GM19467 (cell line): ENCODE measurements around the gene FAIM2.
"Not testable (repeated sequence)": the region's sequence is repeated elsewhere in the genome, so short reads cannot be mapped to it uniquely, and the experiment has no call there.

Experiments used
- ATAC-seq: cut with Tn5 transposase; IDR thresholded peaks from one replicate; pipeline ENCODE4 v1.9.1; 2021; ENCODE audit warnings: mild to moderate bottlenecking, moderate library complexity; ENCODE audit not compliant: unreplicated experiment

Gene FAIM2

DNA sequence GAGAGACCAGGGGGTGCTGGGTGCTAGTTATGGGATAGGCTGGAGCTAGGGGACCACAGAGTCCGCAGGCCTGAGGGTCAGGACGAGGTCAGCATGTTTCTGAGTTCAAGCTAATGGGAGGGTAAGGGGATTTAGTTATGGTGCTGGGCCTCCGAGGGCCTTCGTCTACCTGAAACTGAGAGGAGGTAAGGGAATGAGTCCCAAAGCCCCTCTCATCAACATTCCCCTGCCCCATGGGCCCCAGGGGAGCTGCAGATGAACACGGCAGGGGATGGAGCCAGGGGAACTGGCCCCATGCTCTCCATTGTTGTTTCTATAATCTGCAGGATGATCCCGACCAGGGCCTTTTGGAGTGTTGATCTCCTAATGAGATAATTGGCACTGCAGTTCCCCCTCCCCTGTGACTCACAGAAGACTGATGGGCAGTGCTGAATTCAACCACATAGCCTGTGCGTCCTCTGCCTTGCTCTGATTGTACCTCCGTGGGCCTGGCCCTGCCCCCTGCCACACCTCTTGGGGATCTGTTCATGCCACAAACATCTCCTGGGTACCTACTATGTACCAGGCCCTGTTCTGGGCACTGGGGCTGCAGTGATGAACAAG is 21.4 kb downstream of the FAIM2 start:
- ATAC-seq: no peak

- ATAC-seq: no peak
Observed at GRCh38 chr12:49881415-49882247, 22.1 kb downstream of the FAIM2 start.

GRCh38 chr12:49880756-49881414 is 22.8 kb downstream of the FAIM2 start:
- ATAC-seq: no peak

- not testable (repeated sequence) for ATAC-seq
Observed at GRCh38 chr12:49879065-49879464, 24.6 kb downstream of the FAIM2 start.

GRCh38 chr12:49878021-49878420 is 25.7 kb downstream of the FAIM2 start:
- ATAC-seq: no peak

DNA sequence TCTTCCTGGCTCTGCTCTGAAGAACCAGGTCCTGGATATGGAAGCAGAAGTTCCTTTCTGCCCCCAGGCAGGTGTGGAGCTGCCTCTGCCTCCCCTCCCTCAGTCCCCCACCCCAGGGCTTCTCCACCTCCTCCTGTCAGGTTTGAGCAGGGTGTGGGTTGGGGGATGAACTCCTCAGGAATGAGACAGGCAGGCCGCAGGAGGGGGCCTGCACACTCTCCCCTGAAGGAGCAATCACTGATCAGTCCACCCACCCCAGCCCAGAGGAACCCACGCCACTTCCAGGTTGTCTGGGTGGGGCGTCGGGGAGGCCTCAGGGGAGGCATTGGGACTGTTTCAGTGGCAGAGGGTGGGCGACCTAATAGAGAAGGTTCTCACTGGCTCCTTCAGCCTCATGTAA is 26.6 kb downstream of the FAIM2 start:
- ATAC-seq: no peak

DNA sequence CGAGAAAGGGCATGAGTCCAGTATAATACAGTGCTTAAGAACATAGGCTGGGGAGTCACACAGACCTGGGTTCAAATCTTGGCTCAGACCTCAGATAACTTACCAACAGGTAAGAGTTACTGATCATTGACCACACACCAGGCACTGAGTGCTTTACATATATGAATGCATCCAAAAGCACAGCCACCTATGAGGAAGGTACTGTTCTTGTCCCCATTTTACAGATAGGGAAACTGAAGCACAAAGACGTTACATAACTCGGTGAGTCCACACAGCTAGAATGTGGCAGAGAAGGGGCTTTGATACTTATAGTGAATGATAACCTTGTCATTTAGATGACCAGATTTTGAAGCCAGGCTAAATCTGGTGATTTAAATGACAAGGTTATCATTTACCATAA is 27.6 kb downstream of the FAIM2 start:
- ATAC-seq: no peak

- no peak for ATAC-seq
Observed at GRCh38 chr12:49875115-49875720, 28.5 kb downstream of the FAIM2 start.

- ATAC-seq: no peak
Observed at GRCh38 chr12:49874142-49874897, 29.4 kb downstream of the FAIM2 start.

- no peak for ATAC-seq
Observed at GRCh38 chr12:49873361-49873934, 30.3 kb downstream of the FAIM2 start.

- no peak for ATAC-seq
Observed at GRCh38 chr12:49872781-49873181, 30.9 kb downstream of the FAIM2 start.

GRCh38 chr12:49872381-49872780 is 31.3 kb downstream of the FAIM2 start:
- ATAC-seq: no peak

DNA sequence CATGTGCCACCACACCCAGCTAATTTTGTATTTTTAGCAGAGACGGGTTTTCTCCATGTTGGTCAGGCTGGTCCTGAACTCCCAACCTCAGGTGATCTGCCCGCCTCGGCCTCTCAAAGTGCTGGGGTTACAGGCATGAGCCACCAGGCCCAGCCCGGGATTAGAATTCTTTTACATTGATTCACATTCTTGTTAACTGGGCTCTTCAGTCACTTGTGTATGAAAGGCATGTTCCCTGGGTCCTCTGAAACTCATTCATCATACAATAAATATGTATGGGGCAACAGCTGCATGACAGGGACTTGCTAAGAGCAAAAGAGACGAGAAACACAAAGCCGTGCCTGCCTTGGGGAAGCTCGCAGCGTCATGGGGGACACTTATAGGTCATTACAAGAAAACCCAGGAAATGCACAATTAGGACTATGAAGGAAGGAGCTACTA is 31.9 kb downstream of the FAIM2 start:
- ATAC-seq: not testable (repeated sequence)

GRCh38 chr12:49871263-49871561 is 32.5 kb downstream of the FAIM2 start:
- ATAC-seq: no peak

GRCh38 chr12:49870501-49871262 is 33.0 kb downstream of the FAIM2 start:
- ATAC-seq: no peak

- ATAC-seq: no peak
Observed at GRCh38 chr12:49869816-49870500, 33.7 kb downstream of the FAIM2 start.

DNA sequence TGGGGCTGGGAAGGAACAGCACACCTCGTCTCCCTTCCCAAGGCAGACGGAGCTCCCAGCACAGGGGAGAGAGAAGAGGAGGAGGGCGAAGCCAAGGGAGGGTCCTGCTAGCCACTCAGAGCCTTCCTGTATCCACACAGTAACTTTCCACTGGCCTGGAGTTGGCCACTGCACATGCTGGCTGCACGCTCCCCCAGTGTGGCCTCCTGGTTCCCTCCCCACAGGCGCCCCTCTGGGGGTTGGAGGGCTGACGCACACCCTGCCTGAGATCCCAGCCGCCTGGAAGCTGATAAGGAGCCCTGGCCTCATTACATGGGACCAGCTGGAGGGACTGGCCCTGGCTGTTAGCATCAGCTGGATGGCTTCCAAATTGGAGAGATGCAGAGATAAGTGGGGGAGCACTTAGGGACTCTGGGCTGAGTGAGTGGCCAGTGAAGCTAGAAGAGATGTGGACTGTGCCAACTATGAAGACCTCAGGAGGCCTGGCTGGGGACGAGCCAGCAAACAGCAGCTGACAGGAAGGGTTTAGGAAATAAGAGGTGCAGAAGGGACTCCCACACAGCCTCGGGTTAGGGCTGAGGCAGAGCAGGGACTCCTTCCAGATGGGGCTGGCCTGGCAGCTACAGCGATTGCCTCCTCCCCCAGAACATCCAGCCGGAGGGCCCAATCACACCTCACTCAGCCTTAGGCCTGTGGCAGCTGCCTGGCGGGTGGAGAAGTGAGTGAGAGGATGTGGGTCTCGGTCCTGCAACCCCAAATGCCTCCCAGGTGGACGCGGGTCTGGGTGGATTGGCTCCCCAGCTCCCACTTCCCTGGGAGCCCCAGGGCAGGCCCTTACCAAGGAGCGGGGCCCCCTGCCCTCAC is 34.5 kb downstream of the FAIM2 start:
- ATAC-seq: no peak

DNA sequence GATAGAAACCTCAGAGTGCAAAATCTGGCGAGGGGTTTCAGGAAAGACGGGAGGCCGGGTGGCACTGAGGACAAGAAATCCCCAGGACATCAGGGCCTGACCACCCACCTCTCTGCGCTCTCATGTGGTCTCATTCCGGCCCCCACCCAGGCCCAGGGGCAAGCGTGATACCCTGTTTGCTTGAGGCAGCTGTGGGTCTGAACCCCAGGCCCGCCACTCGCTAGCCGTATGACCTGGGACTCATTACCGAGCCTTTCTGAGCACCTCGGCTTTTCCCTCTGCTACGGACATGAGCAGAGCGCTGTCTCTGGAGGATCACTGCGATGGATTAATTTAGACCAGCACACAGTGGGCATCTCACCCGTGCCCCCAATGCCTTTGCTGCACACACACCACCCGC is 35.3 kb downstream of the FAIM2 start:
- no peak for ATAC-seq
